GM18858 (cell line): ENCODE data around the gene SLC9A3.
A peak's percentile ranks its signal among the peaks of the same experiment; 100 is the strongest.

ENCODE experiments used
- ATAC-seq: cut with Tn5 transposase; IDR thresholded peaks from one replicate; pipeline ENCODE4 v1.9.1; 2021; ENCODE audit not compliant: unreplicated experiment

Gene SLC9A3

DNA sequence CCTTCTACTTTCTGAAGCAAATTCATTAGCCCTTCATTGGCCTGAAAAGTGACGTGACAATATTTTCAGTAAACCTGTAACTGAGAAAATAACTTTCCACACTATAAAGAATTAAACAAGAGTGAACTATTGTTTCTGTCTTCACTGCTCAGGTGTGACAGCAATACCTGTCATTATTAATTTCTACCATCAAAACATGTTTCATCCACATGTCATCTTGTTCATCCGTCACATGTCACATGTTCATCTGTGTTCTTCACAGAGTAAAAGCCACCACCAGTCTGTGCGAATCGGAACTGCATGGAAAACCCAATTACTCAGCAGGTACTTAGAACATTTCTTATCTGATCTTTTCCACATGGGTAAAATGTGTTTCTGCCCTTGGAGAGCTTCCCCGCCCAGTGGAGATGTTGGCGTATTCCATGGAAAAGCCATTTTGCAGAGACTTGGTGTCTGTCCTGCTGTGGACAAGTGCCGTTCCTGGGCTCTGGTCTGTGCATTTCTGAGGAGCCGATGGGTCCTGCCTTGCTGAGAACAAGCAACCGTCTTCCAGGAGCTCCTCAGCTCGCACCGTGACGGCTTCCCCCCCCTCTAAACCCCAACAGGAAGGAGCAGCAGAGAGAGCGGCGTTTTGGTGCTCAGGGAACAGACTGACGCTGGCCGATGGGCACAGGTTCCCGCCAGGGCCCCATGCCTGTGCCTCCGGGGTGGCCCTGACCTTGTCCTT, 91.9 kb downstream of the SLC9A3 start:
- no peak for ATAC-seq

DNA sequence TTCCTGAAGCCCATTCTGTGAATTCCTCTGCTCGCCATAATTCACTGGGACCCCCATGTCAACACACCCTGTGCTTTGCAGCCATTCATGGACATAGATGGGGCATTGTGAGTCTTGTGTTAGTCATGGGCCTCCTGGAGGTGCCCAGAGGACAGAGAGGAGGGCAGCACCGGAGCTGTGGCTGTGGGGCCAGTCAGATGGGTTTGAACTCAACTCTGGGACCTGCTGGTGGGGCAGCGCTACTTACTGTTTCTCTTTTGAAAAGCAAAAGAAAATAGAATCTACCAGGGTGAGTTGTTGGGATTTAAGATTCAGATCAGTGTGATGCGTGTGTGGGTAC, 92.6 kb downstream of the SLC9A3 start:
- ATAC-seq, result no peak

DNA sequence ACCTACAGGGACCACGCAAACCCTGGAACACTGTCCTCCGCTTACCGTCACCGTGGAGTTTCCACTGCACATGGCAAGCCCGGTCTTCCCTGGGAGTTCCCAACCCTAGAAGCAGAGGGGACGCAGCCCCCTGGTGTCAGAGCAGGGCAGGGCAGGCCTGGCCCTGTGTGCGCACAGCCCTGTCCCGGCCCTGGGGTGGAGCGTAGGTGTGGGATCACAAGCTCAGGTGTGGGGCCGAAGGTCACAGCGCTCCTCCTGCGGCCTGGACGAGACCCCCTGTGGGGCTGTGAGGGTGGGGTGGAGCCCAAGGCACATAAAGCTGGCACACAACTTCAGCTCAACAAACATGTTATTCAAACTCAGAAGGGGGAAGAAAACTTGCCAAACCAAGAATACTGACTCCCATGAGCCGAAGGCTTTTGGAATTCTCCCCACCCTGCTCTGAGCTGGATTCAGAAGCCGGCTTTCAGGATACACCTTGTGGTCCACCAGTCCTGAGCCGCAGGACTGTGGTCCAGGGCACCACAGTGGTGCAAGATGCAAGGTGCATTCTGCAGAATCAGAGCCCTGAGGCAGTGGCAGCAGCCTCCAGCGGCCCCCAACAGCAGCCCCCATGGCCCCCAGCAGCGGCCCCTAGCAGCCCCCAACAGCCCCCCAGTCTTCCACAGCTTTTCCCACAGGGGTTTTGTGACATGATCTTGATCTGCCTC, 93.1 kb downstream of the SLC9A3 start:
- ATAC-seq, result no peak

DNA sequence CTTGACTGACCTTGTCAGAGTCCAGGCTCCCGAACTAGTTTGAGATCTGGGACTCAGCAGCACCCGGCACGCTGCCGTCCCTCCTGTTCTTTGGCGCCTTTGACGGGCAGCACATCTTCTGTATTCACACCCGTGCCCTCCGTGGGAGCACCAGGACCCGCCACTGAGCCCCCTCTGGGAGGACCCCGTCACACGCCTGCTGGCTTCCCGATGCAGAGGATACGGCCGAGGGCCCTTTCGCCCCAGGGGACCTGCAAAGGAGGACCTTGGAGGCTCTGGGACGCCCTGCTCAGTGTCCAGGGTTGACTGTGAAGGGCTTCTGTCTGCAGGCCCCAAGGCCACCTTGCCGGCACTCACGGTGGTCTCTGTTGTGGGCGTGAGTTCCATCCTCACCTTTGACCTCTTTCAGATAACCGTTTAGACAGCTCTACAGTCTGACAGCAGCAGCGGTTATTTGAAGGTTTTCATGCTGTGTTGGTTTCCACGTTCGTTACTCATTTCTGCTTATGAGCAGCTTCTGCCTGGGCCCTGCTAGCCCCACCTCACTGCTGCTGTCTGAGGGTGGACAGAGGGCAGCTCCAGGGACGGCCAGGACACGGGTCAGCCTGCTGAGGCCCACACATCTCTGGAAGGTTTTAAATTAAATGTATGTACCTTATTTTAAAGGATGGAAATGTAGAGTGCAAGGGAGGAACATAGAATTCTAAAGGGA, 93.9 kb downstream of the SLC9A3 start:
- no peak for ATAC-seq

DNA sequence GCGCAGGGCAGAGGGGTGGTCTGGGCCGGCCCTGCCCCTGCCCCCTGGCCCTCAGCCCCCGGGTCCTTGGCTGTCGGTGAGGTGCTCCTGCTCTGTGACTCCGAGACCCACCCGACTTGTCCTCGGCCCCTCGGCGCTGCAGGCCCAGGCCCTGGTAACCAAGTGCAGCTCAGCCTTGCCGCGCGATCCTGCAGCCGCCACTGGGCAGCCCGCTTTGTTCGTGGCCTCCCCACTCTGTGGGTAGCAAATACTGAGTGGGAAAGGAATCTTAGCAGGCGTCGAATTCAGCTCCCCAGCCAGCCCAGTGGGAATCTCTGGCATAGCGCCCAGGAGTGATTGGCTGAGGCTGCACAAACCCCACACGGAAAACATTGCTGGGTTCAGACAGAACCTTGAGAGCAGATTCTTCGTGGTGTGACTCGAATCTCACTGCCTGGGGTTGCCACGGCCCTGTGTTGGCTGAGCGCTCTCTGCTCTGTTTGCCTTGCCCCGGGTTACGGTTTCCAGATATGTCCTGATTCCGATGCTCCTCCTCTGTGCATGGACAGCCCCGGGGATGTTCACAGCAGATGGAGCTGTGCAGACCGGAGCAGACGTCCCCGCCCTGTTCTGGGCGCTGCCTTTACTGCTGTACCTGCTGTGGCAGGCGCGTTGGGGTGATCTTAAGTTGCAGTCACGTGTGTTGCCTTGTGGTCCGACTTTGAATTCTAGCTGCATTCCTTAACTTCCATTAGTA, 94.6 kb downstream of the SLC9A3 start:
- ATAC-seq, result no peak

DNA sequence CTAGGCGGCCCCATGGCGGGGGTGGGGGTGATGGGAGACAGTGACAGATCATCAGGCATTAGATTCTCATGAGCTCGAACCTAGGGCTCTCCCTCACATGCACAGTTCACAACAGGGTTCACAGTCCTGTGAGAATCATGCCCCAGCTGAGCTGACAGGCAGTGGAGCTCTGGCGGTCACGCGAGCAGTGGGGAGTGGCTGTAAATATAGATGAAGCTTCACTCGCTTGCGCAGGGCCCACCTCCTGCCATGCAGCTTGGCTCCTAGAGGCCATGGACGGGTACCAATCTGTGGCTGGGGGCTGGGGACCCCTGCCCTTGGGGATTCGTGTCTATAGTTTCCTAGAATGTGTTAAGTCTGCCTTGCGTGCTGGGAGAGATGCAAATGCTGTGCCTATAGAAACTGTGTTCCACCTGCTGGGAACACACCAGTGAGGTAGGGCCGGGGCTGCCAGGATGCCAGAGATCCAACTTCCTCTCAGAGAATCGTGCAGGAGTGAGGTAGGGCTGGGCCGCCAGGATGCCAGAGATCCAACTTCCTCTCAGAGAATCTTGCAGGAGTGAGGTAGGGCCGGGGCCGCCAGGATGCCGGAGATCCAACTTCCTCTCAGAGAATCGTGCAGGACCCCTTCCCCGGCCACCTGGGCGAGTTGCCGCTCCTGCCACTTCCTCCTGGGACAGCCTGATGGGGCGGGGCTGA, 95.3 kb downstream of the SLC9A3 start:
- ATAC-seq, result no peak

DNA sequence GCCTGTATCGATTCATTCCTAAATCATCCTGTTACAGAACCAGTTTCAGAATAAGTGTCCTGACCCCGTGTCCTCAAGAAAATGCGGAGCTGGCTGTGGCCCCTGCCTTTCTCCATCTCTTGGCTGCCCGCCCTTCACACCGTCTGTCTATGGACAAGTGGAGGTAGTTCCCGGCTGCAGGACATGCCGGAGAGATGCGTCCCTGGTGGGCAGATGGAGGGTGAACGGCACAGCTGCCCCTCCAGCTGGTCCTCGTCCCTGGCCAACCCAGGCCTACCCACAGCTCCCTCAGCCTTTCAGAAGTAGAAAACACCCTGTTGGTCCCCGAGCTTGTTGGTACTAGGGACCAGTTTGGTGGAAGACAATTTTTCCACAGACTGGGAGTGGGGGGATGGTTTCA, 96.0 kb downstream of the SLC9A3 start:
- ATAC-seq, result no peak

DNA sequence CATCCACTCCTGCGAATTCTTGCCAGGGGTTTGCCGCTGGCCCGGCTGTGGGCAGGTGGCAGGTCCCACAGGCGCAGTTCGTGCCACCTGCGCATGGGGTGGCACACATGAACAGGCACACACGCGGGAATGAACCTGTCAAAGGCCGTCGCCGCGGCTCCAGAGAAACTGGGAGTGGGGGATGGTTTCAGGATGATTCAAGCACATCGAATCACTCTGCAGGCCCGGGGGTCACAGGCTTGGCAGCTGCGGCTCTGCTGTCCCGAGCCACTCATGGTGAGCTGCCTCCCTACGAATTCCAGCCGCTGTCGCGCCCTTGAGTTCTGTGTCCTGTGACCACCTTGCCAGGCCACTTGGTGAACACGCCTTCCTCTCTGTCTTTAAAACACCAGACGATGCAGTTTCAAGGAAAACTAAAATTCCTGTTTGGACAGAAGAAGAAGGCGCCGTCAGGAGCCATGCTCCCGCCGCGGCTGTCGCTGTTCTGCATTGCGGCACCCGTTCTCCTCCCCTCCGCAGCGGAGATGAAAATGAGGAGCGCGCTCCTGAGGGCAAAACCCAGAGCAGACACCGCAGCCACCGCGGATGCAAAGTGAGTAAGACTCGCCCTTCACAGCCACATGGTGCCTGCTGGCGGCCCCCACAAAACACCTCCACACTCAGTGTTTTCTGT, 96.7 kb downstream of the SLC9A3 start:
- ATAC-seq, result no peak

DNA sequence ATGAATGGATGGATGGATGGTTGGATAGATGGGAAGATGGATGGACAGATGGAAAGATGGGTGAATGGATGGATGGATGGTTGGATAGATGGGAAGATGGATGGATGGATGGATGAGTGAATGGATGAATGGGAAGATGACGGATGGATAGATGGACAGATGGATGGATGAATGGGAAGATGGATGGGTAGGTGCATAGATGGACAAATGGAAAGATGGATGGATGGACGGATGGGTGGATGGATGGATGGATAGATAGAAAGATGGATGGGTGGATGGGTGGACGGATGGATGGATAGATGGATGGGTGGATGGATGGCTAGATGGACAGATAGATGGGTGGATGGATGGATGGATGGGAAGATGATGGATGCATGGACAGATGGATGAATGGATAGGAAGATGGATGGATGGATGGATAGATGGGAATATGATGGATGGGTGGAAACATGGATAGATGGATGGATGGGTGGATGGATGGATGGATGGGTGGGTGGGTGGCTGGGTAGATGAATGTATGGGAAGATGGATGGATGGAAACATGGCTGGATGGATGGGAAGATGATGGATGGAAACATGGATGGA, 97.8 kb downstream of the SLC9A3 start:
- no peak for ATAC-seq

DNA sequence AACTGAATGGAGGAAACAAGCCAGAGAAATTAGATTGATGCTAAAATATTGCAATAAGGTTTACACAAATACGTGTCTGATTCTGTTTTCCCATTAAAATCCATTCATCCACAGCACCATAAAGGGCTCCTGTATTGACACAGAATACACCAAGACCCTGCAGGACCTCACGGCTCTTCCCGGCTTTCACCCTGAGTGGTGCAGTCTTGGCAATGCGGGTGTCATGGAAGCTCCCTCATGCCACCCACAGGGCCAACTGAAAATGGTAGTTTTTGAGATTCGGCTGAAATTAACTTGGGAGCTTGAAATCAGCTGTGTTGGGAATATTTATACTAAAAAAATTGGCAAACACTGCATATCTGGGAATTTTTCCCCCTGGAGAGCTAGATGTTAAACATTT, 98.5 kb downstream of the SLC9A3 start:
- no peak for ATAC-seq

DNA sequence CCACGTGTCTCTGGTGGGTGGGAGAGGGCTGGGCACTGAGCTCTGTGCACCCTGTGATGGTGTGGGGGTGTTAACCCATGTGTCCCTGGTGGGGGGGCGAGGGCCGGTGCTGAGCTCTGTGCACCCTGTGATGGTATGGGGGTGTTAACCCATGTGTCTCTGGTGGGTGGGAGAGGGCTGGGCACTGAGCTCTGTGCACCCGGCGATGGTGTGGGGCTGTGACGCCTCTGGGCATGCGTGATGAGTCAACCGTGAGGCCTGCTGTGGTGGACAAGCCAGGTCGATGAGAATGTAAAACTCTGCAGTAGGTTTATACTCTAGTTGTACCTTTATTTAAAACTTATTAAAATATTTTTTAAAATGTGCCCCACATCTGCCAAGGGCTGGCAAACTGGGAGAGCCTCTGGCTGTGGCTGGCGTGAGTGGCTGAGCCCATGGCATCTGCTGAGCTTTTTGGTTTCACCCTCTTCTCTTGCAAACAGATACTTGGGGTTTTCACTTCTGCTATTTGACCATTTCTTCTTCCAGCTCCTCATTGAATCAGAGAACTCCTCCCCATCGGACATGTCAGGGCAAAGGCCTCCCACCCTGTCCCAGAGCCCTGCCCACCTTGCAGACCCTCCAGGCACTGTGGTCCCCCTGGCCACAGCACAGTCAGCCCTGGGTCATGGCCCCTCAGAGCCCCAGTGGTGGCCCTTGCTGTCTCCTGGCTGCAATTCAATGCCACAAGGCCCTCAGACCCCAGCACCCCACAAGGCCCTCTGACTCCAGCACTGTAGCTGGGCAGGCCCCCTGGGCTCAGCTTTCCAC, 99.7 kb downstream of the SLC9A3 start:
- peak; percentile 90 for ATAC-seq

DNA sequence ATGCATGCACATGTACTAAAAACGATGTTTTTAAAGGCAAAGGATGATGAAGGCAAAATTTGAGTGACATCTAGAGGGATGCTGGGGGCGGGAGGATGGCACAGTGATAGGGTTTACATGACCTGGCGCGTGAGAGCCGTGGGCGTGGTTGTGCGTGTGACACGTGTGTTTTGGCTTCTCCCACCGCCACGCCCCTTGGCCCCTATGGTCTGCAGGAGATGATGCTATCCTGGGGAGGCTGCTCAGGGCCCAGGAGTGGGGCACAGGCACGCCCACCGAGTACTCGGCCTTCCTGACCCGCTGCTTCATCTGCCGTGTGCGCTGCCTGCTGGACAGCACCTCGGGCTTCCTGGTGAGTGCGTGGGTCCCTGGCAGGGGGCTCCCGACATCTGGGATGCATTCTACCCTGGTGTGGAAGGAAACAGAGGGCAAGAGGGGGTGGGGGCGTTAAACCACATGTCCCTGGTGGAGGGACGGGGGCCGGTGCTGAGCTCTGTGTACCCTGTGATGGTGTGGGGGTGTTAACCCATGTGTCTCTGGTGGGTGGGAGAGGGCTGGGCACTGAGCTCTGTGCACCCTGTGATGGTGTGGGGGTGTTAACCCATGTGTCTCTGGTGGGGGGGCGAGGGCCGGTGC, 100.5 kb downstream of the SLC9A3 start:
- ATAC-seq, result no peak

DNA sequence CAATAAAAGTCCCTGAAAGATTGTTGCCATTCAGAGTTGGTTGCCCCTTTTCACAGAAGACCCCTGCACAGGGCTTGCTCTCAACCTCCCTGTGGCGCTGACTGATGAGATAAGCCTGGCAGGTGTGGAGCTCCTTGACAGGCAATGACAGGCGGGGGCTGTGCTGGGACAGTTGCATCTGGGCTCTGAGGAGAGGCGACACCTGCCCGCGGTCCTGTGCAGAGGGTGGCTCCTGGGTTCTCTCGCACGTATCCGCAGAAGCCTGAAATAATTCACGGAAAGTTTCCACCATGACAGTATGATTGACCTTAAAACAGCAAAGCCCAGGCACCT, 101.0 kb downstream of the SLC9A3 start:
- ATAC-seq, result no peak

DNA sequence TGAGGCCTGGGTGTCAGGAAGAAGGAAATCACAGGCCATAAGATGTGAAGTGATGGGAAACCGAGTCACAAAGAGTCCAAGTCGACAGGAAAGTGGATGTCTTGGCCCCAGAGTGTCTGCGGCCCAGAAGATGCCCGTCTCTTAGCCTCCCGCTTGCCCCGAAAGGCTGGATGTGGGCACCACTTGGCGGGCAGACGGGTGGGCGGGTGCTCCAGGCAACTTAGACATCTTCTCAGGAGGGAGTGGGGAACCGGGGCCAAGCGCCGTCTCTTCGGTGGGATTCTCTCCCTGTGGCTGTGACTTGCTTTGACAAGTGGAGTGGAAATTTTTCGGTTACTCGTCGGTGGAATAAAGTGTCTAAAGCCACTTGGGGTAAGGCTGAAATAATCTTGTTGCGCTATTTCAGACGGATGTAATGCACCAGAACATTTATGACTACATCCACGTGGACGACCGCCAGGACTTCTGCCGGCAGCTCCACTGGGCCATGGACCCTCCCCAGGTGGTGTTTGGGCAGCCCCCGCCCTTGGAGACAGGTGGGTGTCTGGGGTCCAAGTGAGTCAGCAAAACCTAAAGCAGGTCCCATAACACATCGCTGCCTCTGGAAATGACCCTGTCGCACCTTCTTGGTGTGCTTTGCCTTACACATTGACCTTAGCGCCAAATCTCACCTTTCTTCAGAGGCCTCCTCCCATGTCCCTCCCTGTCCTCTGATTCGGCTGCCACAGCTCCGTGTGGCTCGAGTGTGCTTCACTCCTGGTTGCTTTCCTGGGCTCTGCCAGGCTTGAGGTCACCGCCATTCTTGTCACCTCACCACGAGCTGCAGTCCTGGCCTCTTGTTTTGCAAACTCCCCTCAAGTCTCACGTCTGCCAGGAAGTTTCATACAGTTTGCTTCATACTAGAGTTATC, 101.7 kb downstream of the SLC9A3 start:
- ATAC-seq, result no peak

DNA sequence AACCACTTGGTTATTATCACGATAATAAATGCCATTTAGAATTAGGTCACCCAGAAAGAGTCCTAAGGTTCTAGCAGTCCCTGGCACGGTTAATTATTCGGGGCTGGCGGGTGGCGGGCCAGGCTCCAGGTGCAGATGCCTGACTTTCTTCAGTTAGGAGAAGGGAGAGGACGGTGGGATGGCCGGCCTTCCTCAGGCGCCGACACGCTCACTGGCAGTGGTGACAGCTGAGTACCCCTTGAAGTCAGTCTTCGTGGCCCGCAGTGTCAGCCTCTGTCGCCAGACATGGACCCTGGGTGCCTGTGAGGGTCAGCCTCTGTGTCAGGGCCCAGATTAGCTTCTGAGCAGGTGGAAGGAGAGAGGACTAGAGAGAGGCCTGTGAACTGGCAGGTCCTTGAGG, 102.3 kb downstream of the SLC9A3 start:
- ATAC-seq, result no peak

DNA sequence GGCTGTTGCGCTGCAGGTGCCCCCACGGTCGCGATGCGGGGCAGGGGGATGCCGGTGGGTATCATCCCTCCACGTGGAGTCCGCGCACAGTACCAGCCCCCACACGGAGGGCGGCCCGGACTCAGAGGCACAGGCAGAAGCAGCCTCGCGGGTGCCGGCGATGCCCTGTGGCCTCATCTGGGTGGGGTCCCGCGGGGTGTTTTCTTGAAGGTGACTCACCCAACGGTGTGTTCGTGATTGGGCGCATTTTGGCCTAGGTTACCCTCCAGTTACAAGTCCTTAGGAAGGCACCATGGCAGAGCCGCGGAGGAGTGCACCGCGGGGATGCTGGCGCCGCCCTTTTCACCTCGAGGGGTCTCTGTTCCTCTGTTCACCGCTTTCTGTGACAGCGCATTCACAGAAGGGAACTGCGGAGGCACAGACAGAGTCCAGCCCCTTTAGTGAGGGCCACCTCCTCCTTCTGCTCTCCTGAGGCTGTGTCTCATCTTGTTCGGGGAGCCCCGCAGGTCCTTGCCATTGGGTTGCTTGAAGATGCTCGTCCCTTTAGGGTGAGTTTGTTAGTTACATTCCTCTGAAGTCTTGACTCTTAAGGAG, 102.9 kb downstream of the SLC9A3 start:
- no peak for ATAC-seq

DNA sequence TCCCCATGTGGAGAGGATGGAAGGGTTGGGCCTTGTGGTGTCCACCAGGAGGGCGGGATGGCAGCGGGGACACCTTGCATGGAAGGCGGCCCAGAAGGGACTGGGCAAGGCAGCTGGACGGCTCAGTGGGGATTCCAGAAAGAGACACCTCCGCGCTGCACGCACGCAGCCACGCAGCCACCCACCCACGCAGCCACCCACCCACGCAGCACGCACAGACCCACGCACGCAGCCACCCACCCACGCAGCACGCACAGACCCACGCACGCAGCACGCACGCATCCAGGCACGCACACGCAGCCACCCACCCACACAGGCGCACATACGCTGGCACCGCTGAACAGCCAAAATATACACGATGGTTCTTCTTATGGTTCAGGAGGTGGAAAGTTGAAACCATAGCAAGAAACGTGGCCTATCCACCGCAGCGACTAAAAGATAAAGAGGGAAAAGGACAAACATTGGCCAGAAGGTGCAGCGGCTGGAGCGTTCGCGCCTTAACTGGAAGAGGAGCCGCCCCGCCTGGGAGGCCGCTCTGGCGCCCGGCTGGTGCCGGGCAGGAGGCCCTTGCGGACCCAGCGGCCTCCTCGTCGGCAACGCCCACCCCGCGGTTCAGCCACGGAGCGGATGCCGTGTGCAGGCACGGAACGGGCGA, 103.5 kb downstream of the SLC9A3 start:
- no peak for ATAC-seq
